Heart left ventricle (tissue), 13 donors: ENCODE results near the gene TIMM21.

Source experiments
- CTCF ChIP-seq, 12 donors: fragments of 200-600 bp; sonication (generic) in 4 of 12; IDR thresholded peaks; one replicate each; pipeline versions ENCODE4 v1.5.0 to v1.8.0; 2018 to 2022; ENCODE audit warnings: antibody characterized with exemption in 12 of 12, mild to moderate bottlenecking in 5 of 12
- POLR2A ChIP-seq, 2 donors: fragments of 450-650 bp; IDR thresholded peaks; one replicate each; pipeline ENCODE4 v1.6.1; 2017; ENCODE audit warnings: antibody characterized with exemption in 2 of 2, mild to moderate bottlenecking in 2 of 2, moderate library complexity in 2 of 2
- donor health status: ischemic (EF 13 %, LVEDD 7.1; RV severe dilation, severe dysfunction).
- donor health status: DM: no; HTN: yes; CAD: no.
- donor health status: DM: no; HTN: no; CAD: no.
- donor health status: ischemic (EF 25% LVEDD 6.9; RV normal size, moderate dysfunction).
- donor health status: ischemic (EF 25% LVEDD 5.7; RV mildly dilated, moderate dysfunction).
- donor health status: ischemic (EF 35%, LVEDD 5.7; RV mildly dilated, moderate dysfunction).
- donor health status: nonischemic (EF 11% LVEDD 7.7; RV severe dilation, severe dysfunction).
- donor health status: DM: yes; HTN: yes; CAD: no.
- donor health status: PGD.
- donor health status: ischemic (EF 29% LVEDD 5.4; RV normal size, mild dysfunction).
- donor health status: nonischemic (EF 23%, LVEDD 6.1; RV moderate dilation, normal function).

- TF ChIP-seq CTCF (IDR thresholded peaks at IDR 0.05) (no peak), POLR2A (IDR thresholded peaks at IDR 0.05) (no peak)
Observed at GRCh38 chr18:74149878-74150277, 1.6 kb downstream of the TIMM21 start.
